NCI-H146 treated with DMSO at 0.1 percent for 48 hours (cell line): Measurements from ENCODE around the gene TMEM39A.

ENCODE experiments used
- DNase-seq: peaks from one replicate; lab custom pipeline; 2025; ENCODE audit not compliant: unreplicated experiment; lab: John Stamatoyannopoulos, UW

Gene TMEM39A

GRCh38 chr3:119463171-119464169 lies at the start of gene TMEM39A:
TSS of gene TMEM39A (minus strand) at chr3:119463615. CDS start at chr3:119462074, 1,541 bp downstream.
- DNase-seq = peak; percentile 99

DNA sequence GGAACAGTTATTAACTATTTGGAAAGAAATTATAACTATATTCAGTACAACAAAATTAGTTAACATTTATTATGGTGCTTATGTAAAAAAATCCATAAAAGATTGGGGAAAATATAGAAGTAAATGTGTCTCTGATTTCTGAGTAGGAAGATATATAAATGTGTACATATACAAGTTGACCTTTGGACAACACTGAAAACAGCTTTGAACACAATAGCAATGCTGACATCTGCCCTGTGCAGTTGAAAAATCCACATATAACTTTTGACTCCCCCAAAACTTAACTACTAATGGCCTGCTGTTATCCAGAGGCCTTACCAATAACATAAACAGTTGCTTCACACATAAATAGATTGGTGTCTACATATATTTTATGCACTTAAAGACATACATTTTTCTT lies 47.3 kb upstream of the TMEM39A start:
- DNase-seq = no peak

- DNase-seq = no peak
Observed at GRCh38 chr3:119508172-119508845, 44.9 kb upstream of the TMEM39A start.

DNA sequence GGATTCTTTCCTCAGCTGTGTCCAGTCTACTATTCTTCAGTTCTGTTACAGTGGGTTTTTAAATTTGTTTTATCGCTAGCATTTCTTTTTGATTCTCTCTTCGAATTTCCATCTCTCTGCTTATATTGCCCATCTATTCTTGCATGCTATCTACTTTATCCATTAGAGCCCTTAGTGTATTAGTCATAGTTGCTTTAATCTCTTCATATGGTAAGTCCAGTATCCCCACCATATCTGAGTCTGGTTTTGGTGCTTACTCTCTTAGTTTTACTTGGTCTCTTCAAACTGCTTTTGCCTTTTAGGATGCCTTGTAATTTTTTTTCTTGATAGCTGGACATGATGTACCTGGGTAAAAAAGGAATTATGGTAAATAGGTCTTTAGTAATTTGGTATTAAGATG lies 44.0 kb upstream of the TMEM39A start:
- no peak for DNase-seq

DNA sequence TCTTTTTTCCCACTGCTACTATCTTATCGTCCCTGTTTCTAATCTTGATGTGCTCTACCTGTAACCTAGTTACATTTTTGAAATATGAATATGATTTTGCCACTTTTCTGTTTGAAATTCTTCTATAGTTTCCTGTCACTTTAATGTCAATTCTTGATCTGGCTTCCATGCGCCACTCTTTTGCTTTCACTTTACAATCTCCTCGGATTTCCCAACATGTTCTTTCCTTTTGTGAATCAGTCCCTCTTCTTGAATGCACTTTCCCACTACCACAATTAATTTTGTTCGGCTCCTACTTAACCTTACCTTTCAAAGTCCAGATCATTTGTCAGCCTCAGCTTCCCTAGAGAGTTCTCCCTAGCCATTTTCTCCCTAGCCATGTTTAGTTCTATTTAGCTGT lies 43.2 kb upstream of the TMEM39A start:
- no peak for DNase-seq

GRCh38 chr3:119500901-119501300 lies 37.5 kb upstream of the TMEM39A start:
- DNase-seq = no peak

GRCh38 chr3:119500265-119500664 lies 36.9 kb upstream of the TMEM39A start:
- DNase-seq = no peak

- DNase-seq = peak; percentile 97
Observed at GRCh38 chr3:119498186-119499011, 35.0 kb upstream of the TMEM39A start, which contains the start of gene TIMMDC1. TSS of gene TIMMDC1 (plus strand) at chr3:119498547. CDS start at chr3:119498734, 187 bp downstream.

DNA sequence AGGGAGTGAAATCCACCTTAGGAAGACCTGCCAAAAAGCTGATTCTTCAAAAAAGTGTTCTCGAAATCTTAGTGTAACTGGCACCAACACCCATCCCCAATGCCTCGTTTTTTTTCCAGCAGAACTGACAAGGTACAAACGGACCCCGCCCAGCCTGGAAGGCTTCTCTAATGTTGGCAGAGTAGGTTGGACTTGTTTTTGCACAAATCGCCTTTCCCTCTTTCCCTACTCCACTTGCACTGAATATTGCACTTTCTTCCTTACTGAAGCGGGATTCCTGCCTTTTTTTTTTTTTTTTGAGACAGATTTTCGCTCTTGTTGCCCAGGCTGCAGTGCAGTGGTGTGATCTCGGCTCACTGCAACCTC lies 34.4 kb upstream of the TMEM39A start:
- no peak for DNase-seq

DNA sequence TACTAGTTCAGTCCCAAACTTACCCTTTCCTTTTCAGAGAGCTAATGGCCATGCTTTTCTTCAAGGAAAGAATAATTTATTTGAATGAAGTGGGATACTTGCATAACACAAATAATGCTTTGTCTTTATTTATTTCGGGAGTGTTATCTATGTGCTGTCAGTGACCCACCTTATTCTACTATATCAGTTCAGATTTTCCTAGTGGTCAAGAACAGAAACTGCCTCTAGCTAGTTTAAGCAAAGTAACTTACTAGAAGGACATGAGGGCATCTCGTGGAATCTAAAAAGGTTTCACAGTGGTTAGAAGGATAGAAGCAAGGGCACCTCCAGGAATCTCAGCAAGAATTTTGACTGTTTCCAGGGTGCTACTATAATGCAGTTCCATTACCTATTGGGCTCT lies 31.2 kb upstream of the TMEM39A start:
- no peak for DNase-seq

DNA sequence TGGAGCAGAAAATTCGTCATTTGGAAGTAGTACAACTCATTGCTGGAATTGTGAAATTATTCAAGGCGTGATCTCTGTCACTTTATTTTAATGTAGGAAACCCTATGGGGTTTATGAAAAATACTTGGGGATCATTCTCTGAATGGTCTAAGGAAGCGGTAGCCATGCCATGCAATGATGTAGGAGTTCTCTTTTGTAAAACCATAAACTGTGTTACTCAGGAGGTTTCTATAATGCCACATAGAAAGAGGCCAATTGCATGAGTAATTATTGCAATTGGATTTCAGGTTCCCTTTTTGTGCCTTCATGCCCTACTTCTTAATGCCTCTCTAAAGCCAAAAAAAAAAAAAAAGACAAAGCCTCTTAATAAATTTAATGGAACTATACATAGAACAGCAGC lies 29.4 kb upstream of the TMEM39A start:
- DNase-seq = no peak

GRCh38 chr3:119492128-119492527 lies 28.7 kb upstream of the TMEM39A start:
- DNase-seq = no peak

DNA sequence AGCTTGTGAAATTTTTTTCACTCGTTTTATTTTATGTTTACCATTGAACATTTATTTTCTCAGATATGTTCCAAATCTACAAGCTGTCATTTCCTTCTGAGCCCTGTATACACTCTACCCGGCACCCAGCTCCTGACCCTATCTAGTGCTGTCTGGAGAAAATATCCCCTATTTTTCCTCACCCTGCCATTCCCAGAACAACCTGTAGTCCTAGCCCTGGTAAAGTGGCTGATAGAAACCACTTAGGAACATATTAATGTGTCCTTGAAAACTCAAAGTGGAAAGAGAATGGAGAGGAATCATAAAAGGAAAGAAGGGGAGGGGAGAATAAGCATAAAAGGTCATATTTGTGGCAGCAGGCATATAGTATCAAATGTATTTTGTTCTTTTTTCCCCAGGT lies 26.7 kb upstream of the TMEM39A start:
- DNase-seq = no peak

DNA sequence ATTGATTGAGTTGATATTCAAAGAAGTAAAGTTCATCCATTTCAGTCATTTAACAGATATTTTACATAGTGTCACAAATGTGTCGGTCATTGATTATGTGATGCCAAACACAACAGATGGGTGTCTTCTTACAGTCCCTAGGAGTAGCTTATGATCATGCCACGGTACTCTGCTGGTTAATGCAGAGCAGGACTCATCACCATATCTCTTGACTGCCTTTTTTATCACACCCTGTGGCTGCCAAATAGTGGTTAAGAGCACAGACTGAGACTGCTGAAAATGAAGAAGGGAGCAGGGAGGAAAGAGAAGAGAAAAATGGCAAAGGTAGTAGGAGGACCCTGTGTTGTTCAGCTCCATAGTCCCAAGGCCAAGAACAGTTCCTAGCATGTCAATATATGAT lies 22.1 kb upstream of the TMEM39A start:
- DNase-seq = no peak

GRCh38 chr3:119483101-119483500 lies 19.7 kb upstream of the TMEM39A start:
- no peak for DNase-seq

GRCh38 chr3:119481079-119481478 lies 17.7 kb upstream of the TMEM39A start:
- no peak for DNase-seq

GRCh38 chr3:119470866-119471265 lies 7.5 kb upstream of the TMEM39A start:
- DNase-seq = no peak

DNA sequence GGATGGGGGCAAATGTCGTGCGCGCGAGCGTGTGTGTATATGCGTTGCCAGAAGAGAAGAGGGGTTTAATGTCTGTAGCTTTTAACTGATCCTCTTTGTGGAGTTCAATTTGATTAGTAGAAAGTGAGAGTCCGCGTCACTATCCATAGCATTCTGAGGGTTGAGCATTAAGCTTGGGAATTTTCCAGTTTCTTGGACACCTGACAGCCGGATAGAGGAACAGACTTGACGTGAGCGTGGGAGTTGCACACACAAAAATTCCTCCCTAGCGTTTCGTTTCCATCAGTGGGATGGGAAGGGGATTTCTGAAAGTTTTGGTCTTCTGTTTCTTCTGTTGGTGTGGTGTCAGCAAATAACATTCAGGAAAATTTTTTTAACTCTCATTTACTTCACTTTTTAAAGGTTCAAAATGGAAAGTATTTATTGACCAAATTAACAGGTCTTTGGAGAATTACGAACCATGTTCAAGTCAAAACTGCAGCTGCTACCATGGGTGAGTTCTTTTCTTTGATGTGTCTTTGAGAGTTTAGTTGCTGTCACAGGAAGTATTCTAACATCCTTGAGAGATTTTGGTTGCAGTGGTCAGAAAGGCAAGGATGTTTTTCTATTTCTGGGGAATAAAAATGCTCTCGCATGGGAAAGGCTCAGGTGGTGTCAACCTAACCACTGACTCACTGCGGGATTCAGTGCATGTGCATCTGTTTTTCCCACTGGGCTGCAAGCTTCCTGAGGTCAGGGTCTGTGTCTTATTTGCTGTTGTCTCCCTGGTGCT lies 6.2 kb upstream of the TMEM39A start:
- DNase-seq = no peak

- DNase-seq = no peak
Observed at GRCh38 chr3:119468041-119468440, 4.6 kb upstream of the TMEM39A start.

DNA sequence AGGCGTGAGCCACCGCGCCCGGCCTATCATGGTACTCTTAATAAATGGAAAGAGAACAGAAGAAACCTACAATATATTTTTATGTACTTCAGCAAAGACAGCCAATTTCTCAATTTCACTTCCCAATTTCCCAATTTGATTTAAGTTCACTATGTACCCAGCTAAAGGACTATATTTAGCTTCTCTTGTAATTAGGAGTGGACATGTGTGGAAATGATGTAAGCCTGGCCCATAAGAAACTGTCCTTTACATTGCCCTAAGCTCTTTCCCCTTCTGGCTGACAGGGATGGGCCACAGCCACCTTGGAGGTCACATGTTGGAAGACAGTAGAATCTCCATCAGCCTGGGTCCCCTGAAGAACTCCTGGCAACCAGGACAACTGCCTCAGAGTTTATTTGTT lies 6.2 kb downstream of the TMEM39A start:
- no peak for DNase-seq
